ENCODE results near the gene PRR3. TPM values are rescaled to one million over a fixed set of nuclear protein-coding genes. Genes with fewer than 3 reads are reported as not detected.

The PRR3 gene
- total and polyA plus RNA-seq, 2 of the 4 experiments (the other 2 are of a cell fraction): 7.2 to 17.3 TPM

DNA sequence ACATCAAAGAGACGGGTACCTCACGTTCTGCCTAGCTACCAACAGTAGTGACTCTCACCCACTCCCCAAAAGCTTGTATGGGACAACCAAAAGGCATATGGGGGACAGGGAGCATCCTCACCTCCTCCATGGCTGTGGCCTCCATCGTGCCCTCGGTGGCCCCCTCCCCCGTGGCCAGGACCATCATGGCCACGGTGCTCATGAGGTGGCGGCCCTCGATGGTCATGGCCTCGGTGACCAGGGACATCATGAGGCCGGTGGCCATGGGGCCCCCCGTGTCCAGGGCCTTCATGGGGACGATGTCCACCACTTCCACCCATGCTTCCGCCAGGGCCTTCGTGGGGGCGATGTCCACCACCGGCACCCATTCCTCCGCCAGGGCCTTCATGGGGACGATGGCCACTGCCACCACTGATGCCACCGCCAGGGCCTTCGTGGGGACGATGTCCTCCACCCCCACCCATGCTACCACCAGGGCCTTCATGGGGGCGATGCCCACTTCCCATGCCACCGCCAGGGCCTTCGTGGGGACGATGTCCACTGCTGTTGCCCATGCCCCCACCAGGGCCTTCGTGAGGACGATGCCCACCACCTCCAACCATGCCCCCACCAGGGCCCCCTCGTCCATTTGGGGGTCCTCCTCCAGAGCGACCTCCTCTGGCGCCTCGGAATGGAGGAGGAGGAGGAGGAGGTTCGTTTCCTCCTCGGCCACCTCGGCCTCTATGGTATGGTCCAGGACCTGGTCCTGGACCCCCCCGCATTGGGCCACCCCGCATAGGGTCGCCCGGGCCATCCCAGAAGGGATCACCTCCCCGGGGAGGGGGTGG, 44.9 kb downstream of the PRR3 start (continued):
- no peak for TF ChIP-seq NFE2L2 (IDR thresholded peaks at IDR 0.05; ENCODE audit: low read depth, low read length)

DNA sequence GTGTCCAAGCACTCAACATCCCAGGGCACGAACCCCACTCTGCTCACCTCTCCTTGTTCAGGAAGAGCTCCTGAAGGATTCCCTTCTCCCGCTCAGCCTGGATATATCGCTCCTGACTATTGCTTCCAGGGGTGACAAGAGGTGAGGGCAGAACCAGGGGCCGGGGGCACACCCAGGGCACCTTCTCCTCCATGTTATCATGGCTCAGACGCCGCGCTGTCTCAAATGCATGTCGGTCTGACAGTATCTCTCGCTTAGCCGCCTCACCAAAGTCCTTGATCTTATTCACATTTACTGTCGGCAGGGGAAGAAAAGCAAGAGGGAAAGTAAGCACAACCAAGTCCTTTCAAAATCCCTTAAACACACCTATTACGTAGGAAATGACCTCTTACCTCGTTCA, 46.9 kb downstream of the PRR3 start:
- Histone ChIP-seq H2BK120ac (ENCODE audit: low read depth, low read length) (no peak overlapping the region), H2BK5ac (ENCODE audit: low read depth, low read length, poor library complexity, severe bottlenecking) (no peak overlapping the region), H3K18ac (ENCODE audit: low read depth, low read length) (no peak overlapping the region), H3K14ac (replicated peaks; ENCODE audit: low read depth, low read length) (no peak overlapping the region), H4K20me1 (ENCODE audit: insufficient read depth, low read length) (peaks cover 59% of the 10 kb centered on the region), H3K56ac (ENCODE audit: extremely low read depth, insufficient read depth, low read length) (no peak overlapping the region), H3K27me3 (ENCODE audit: control insufficient read depth, insufficient read depth, low read length) (no peaks in the 10 kb centered on the region), H2AK5ac (ENCODE audit: low read depth, low read length) (no peak overlapping the region), H3K27ac (ENCODE audit: insufficient read depth, low read length) (no peak overlapping the region), H3K36me3 (ENCODE audit: control insufficient read depth, insufficient read depth, low read length) (peaks cover 76% of the 10 kb centered on the region), H2AFZ (replicated peaks; ENCODE audit: low read length, poor library complexity) (no peak overlapping the region), H3K9me3 (ENCODE audit: control insufficient read depth, insufficient read depth, low read length) (no peaks in the 10 kb centered on the region), H2AK9ac (replicated peaks; ENCODE audit: low read depth, low read length, poor library complexity) (no peak overlapping the region), H3K4me2 (ENCODE audit: low read depth, low read length) (no peak overlapping the region), H3K4ac (ENCODE audit: low read depth, low read length) (no peak overlapping the region), H3K4me3 (ENCODE audit: insufficient read depth, low read depth, low read length) (no peak overlapping the region), H3K9me1 (ENCODE audit: insufficient read depth, low read length) (0 out of 2 replicates have a peak, but pooled peaks cover 5% of the 10 kb centered on the region), H3K23ac (ENCODE audit: low read depth, low read length) (no peak overlapping the region), H4K91ac (ENCODE audit: insufficient read depth, low read depth, low read length) (no peak overlapping the region), H3K9ac (ENCODE audit: low read depth, low read length) (no peak overlapping the region), H2BK15ac (ENCODE audit: low read depth, low read length) (no peak overlapping the region), H2BK20ac (ENCODE audit: low read depth, low read length) (no peak overlapping the region), H4K5ac (ENCODE audit: low read depth, low read length) (no peak overlapping the region), H3K4me1 (ENCODE audit: control insufficient read depth, insufficient read depth, low read length) (no peaks in the 10 kb centered on the region), H4K8ac (ENCODE audit: low read depth in 2 of 2, low read length in 2 of 2) (no peak overlapping the region), H3K79me1 (ENCODE audit: low read depth in 1 of 2, low read length in 2 of 2) (peaks cover 12 to 45% of the 10 kb centered on the region in 2 experiments; a peak in 3 of 4 replicates)
- in situ Hi-C loops (cut with MboI; ENCODE audit: low sequenced_read_pairs) (no loop called here), dilution Hi-C loops (cut with HindIII; ENCODE audit: low sequenced_read_pairs, unreplicated experiment) (no loop called here), intact Hi-C loops (cut with micrococcal nuclease) (no loop called here)
- ChIA-PET CTCF (no interaction called here), POLR2A (ENCODE audit: unreplicated experiment) (interaction anchor here (0.6 kb wide), 1 partner anchor 10 kb away, joined by 3 read pairs; no protein-coding TSS in a partner anchor)
- ATAC-seq (ENCODE audit: low read depth) (no peak), DNase-seq (no peak)
- WGBS, 2 experiments (ENCODE audit: extremely low coverage in 2 of 2, insufficient read length in 1 of 2): 96% methylated on average over 4 of the region's 13 CpGs; no CpG with 5 or more reads in 1 of the 2 experiments
- no TSS peak for BruUV-seq (replicated peaks)
- TF ChIP-seq MAFK (IDR thresholded peaks at IDR 0.05; ENCODE audit: low read depth, low read length) (no peak), RCOR1 (IDR thresholded peaks at IDR 0.05; ENCODE audit: insufficient replicate concordance, low read length) (no peak), CEBPB (IDR thresholded peaks at IDR 0.05; ENCODE audit: low read depth, low read length) (no peak), POLR2A (IDR thresholded peaks at IDR 0.05; ENCODE audit: low read depth, low read length) (no peak), MAZ (IDR thresholded peaks at IDR 0.05; ENCODE audit: borderline replicate concordance, low read depth, low read length) (no peak), FOS (IDR thresholded peaks at IDR 0.05; ENCODE audit: low read depth, low read length) (no peak), RFX5 (IDR thresholded peaks at IDR 0.05; ENCODE audit: low read depth, low read length) (no peak), SMC3 (IDR thresholded peaks at IDR 0.05; ENCODE audit: low read depth, low read length) (no peak), BHLHE40 (IDR thresholded peaks at IDR 0.05; ENCODE audit: low read depth, low read length) (no peak)
- TF ChIP-seq, protein P1, sequence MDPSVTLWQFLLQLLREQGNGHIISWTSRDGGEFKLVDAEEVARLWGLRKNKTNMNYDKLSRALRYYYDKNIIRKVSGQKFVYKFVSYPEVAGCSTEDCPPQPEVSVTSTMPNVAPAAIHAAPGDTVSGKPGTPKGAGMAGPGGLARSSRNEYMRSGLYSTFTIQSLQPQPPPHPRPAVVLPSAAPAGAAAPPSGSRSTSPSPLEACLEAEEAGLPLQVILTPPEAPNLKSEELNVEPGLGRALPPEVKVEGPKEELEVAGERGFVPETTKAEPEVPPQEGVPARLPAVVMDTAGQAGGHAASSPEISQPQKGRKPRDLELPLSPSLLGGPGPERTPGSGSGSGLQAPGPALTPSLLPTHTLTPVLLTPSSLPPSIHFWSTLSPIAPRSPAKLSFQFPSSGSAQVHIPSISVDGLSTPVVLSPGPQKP (IDR thresholded peaks at IDR 0.05; ENCODE audit: borderline replicate concordance, low read depth, low read length): no peak
- TF ChIP-seq, protein P2, sequence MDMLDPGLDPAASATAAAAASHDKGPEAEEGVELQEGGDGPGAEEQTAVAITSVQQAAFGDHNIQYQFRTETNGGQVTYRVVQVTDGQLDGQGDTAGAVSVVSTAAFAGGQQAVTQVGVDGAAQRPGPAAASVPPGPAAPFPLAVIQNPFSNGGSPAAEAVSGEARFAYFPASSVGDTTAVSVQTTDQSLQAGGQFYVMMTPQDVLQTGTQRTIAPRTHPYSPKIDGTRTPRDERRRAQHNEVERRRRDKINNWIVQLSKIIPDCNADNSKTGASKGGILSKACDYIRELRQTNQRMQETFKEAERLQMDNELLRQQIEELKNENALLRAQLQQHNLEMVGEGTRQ (IDR thresholded peaks at IDR 0.05; ENCODE audit: low read depth, low read length): no peak
- TF ChIP-seq, protein P3, sequence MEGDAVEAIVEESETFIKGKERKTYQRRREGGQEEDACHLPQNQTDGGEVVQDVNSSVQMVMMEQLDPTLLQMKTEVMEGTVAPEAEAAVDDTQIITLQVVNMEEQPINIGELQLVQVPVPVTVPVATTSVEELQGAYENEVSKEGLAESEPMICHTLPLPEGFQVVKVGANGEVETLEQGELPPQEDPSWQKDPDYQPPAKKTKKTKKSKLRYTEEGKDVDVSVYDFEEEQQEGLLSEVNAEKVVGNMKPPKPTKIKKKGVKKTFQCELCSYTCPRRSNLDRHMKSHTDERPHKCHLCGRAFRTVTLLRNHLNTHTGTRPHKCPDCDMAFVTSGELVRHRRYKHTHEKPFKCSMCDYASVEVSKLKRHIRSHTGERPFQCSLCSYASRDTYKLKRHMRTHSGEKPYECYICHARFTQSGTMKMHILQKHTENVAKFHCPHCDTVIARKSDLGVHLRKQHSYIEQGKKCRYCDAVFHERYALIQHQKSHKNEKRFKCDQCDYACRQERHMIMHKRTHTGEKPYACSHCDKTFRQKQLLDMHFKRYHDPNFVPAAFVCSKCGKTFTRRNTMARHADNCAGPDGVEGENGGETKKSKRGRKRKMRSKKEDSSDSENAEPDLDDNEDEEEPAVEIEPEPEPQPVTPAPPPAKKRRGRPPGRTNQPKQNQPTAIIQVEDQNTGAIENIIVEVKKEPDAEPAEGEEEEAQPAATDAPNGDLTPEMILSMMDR (conservative IDR thresholded peaks at IDR 0.05; ENCODE audit: low read depth, low read length): no peak
